HG03039 (cell line): ENCODE measurements around the gene FLVCR2.

Source experiments
- ATAC-seq: cut with Tn5 transposase; IDR thresholded peaks from one replicate; pipeline ENCODE4 v1.9.1; 2021; ENCODE audit warnings: mild to moderate bottlenecking, moderate library complexity; ENCODE audit not compliant: unreplicated experiment

FLVCR2 gene

GRCh38 chr14:75553761-75554364 is 24.6 kb upstream of the FLVCR2 start:
- no peak for ATAC-seq

GRCh38 chr14:75554482-75554881 is 23.9 kb upstream of the FLVCR2 start:
- no peak for ATAC-seq

GRCh38 chr14:75558440-75558839 is 20.0 kb upstream of the FLVCR2 start:
- no peak for ATAC-seq

GRCh38 chr14:75559045-75559444 is 19.4 kb upstream of the FLVCR2 start:
- ATAC-seq: no peak

- ATAC-seq: no peak
These were observed 18.8 kb upstream of the FLVCR2 start for GRCh38 chr14:75559451-75560222.

- ATAC-seq: peak; percentile 43
These were observed 17.4 kb upstream of the FLVCR2 start for GRCh38 chr14:75561013-75561432.

- ATAC-seq: no peak
These were observed 16.3 kb upstream of the FLVCR2 start for GRCh38 chr14:75562089-75562488.

GRCh38 chr14:75562489-75562888 is 15.9 kb upstream of the FLVCR2 start:
- no peak for ATAC-seq

- ATAC-seq: no peak
These were observed 14.5 kb upstream of the FLVCR2 start for GRCh38 chr14:75563931-75564330.

- ATAC-seq: no peak
These were observed 13.4 kb upstream of the FLVCR2 start for GRCh38 chr14:75565056-75565455.

- ATAC-seq: no peak
These were observed 12.1 kb upstream of the FLVCR2 start for GRCh38 chr14:75566321-75566720.

- ATAC-seq: no peak
These were observed 11.7 kb upstream of the FLVCR2 start for GRCh38 chr14:75566752-75567151.

- no peak for ATAC-seq
These were observed 10.3 kb upstream of the FLVCR2 start for GRCh38 chr14:75568140-75568539.

GRCh38 chr14:75568791-75569190 is 9.6 kb upstream of the FLVCR2 start:
- ATAC-seq: no peak

GRCh38 chr14:75570797-75571196 is 7.6 kb upstream of the FLVCR2 start:
- ATAC-seq: no peak

- no peak for ATAC-seq
These were observed 6.3 kb upstream of the FLVCR2 start for GRCh38 chr14:75572104-75572503.

- no peak for ATAC-seq
These were observed 1.3 kb upstream of the FLVCR2 start for GRCh38 chr14:75577090-75577489.

- ATAC-seq: peak; percentile 55
These were observed 705 bp upstream of the FLVCR2 start for GRCh38 chr14:75577729-75578101.

GRCh38 chr14:75578786-75579337 is 442 bp downstream of the FLVCR2 start:
- no peak for ATAC-seq

- no peak for ATAC-seq
These were observed 981 bp downstream of the FLVCR2 start for GRCh38 chr14:75579338-75579864.

- ATAC-seq: no peak
These were observed 1.5 kb downstream of the FLVCR2 start for GRCh38 chr14:75579882-75580281.

GRCh38 chr14:75587388-75587787 is 9.0 kb downstream of the FLVCR2 start:
- ATAC-seq: no peak
